A673 (cell line): ENCODE results near the gene BAK1. TPM values are rescaled to one million over a fixed set of nuclear protein-coding genes. Genes with fewer than 3 reads are reported as not detected.

Experiments
- BruUV-seq: library from RNA; stranded (reverse); fragments of 400-500 nt; replicated peaks from 2 replicates; lab custom pipeline; 2021; lab: Mats Ljungman, UMichigan
- CTCF ChIA-PET: fragments of 300-600 bp; sonication (Branson Sonifier 250); formaldehyde crosslinking; loops from one replicate; lab custom pipeline; 2022; ENCODE audit warnings: antibody characterized with exemption; lab: Charles Lee
- POLR2A ChIA-PET: fragments of 300-600 bp; sonication (Branson Sonifier 250); formaldehyde crosslinking; loops from one replicate; lab custom pipeline; 2022; ENCODE audit warnings: antibody characterized with exemption; ENCODE audit not compliant: low non-redundant PET; lab: Charles Lee
- DNase-seq: peaks from one replicate; pipeline ENCODE4 v3.0.0-alpha.2; 2015; ENCODE audit warnings: low spot score
- H3K27ac ChIP-seq: fragments of 200-600 bp; sonication (generic); 2 replicates; pipeline ENCODE4 v1.5.1; 2016; ENCODE audit warnings: mixed run types, low read depth, mild to moderate bottlenecking, mixed read lengths, antibody characterized with exemption, low read length; ENCODE audit not compliant: poor library complexity, severe bottlenecking
- H3K27me3 ChIP-seq: fragments of 200-600 bp; sonication (generic); replicated peaks from 2 replicates; pipeline ENCODE4 v1.6.1; 2017; ENCODE audit warnings: mixed run types, low read depth, mild to moderate bottlenecking, mixed read lengths, antibody characterized with exemption, low read length; ENCODE audit not compliant: insufficient read depth, poor library complexity
- H3K36me3 ChIP-seq: fragments of 200-600 bp; sonication (generic); 2 replicates; pipeline ENCODE4 v1.6.1; 2016; ENCODE audit warnings: mixed run types, mild to moderate bottlenecking, mixed read lengths, antibody characterized with exemption, low read length; ENCODE audit not compliant: insufficient read depth, poor library complexity, severe bottlenecking
- H3K4me1 ChIP-seq: fragments of 200-600 bp; sonication (generic); 2 replicates; pipeline ENCODE4 v1.6.1; 2017; ENCODE audit warnings: mixed run types, mild to moderate bottlenecking, mixed read lengths, antibody characterized with exemption, low read length; ENCODE audit not compliant: insufficient read depth, poor library complexity, severe bottlenecking
- H3K4me3 ChIP-seq: fragments of 200-600 bp; sonication (generic); 2 replicates; pipeline ENCODE4 v1.5.1; 2016; ENCODE audit warnings: low read depth, mixed run types, mild to moderate bottlenecking, mixed read lengths, low read length; ENCODE audit not compliant: poor library complexity, severe bottlenecking
- H3K9me3 ChIP-seq: fragments of 200-600 bp; sonication (generic); 2 replicates; pipeline ENCODE4 v1.6.1; 2016; ENCODE audit warnings: mixed run types, low read depth, mild to moderate bottlenecking, mixed read lengths, antibody characterized with exemption, low read length; ENCODE audit not compliant: poor library complexity, severe bottlenecking
- CTCF ChIP-seq: fragments of 300-800, 200-600 bp; sonication (generic); conservative IDR thresholded peaks from 2 replicates; pipeline ENCODE4 v1.5.1; 2017; ENCODE audit warnings: low read depth, mild to moderate bottlenecking, antibody characterized with exemption, low read length, moderate library complexity, mixed read lengths
- EZH2 ChIP-seq: fragments of 200-600 bp; sonication (generic); IDR thresholded peaks from 2 replicates; pipeline ENCODE4 v1.6.1; 2017; ENCODE audit warnings: borderline replicate concordance, low read depth, mild to moderate bottlenecking, mixed read lengths, antibody characterized with exemption, low read length; ENCODE audit not compliant: poor library complexity, severe bottlenecking
- intact Hi-C: fragments of 100-400 bp; cut with micrococcal nuclease; formaldehyde crosslinking; loops from one replicate; pipeline ENCODE4 v1.10.0; 2022; ENCODE audit not compliant: unreplicated experiment
- total RNA-seq: library from RNA; stranded (reverse); gene quantifications from 2 replicates; pipeline ENCODE4 v1.2.3, GENCODE V29; 2021

The BAK1 gene
- total RNA-seq, 1 experiment from 2014 or later: 27.1 TPM

GRCh38 chr6:33610067-33610466, 30.0 kb upstream of the BAK1 start:
- no peak for TF ChIP-seq EZH2
- no peak for TF ChIP-seq CTCF
- Histone ChIP-seq H3K36me3 (no peaks in the 10 kb centered on the region), H3K27me3 (no peaks in the 10 kb centered on the region), H3K9me3 (no peaks in the 10 kb centered on the region), H3K4me1 (no peaks in the 10 kb centered on the region), H3K27ac (no peak overlapping the region), H3K4me3 (no peak overlapping the region)
- intact Hi-C loops: no loop called here
- DNase-seq: no peak
- BruUV-seq: no TSS peak
- POLR2A ChIA-PET: no interaction called here
- CTCF ChIA-PET: no interaction called here

- H3K27ac ChIP-seq: no peak overlapping the region
- no peaks in the 10 kb centered on the region for H3K27me3 ChIP-seq
- no peaks in the 10 kb centered on the region for H3K36me3 ChIP-seq
- H3K4me3 ChIP-seq: no peak overlapping the region
- TF ChIP-seq EZH2: no peak
- no peak for TF ChIP-seq CTCF
- intact Hi-C loops: no loop called here
- ChIA-PET CTCF (no interaction called here), POLR2A (no interaction called here)
- no peaks in the 10 kb centered on the region for H3K4me1 ChIP-seq
- BruUV-seq: no TSS peak
- H3K9me3 ChIP-seq: no peaks in the 10 kb centered on the region
- no peak for DNase-seq
These were observed 29.5 kb upstream of the BAK1 start for GRCh38 chr6:33609528-33609927.

GRCh38 chr6:33609019-33609418, 28.9 kb upstream of the BAK1 start:
- ChIA-PET POLR2A (no interaction called here), CTCF (no interaction called here)
- intact Hi-C loops: no loop called here

More at GRCh38 chr6:33609019-33609418, 28.9 kb upstream of the BAK1 start:
- Histone ChIP-seq H3K4me1 (no peaks in the 10 kb centered on the region), H3K4me3 (no peak overlapping the region), H3K27ac (no peak overlapping the region), H3K9me3 (no peaks in the 10 kb centered on the region), H3K36me3 (no peaks in the 10 kb centered on the region), H3K27me3 (no peaks in the 10 kb centered on the region)
- TF ChIP-seq EZH2 (no peak), CTCF (no peak)
- no peak for DNase-seq
- no TSS peak for BruUV-seq
